Type B pancreatic cell (in vitro differentiated cells): ENCODE data around the gene GFRA4. TPM values are rescaled to one million over a fixed set of nuclear protein-coding genes. Genes with fewer than 3 reads are reported as not detected.

Source experiments
- DNase-seq: peaks from one replicate; pipeline ENCODE4 v3.0.0; 2021; ENCODE audit warnings: mixed read lengths; ENCODE audit not compliant: unreplicated experiment; ENCODE audit errors: extremely low spot score
- H3K27ac Mint-ChIP-seq: 2 replicates; pipeline ENCODE4 v1.8.0; 2021; ENCODE audit warnings: mild to moderate bottlenecking, mixed read lengths
- H3K27me3 Mint-ChIP-seq: 2 replicates; pipeline ENCODE4 v1.8.0; 2021; ENCODE audit warnings: mixed read lengths
- H3K36me3 Mint-ChIP-seq: 2 replicates; pipeline ENCODE4 v1.8.0; 2021; ENCODE audit warnings: mixed read lengths
- H3K4me1 Mint-ChIP-seq: one replicate; pipeline ENCODE4 v1.8.0; 2021; ENCODE audit warnings: mixed read lengths; ENCODE audit not compliant: unreplicated experiment
- H3K4me3 Mint-ChIP-seq: 2 replicates; pipeline ENCODE4 v1.8.0; 2021; ENCODE audit warnings: mild to moderate bottlenecking, mixed read lengths
- H3K9me3 Mint-ChIP-seq: 2 replicates; pipeline ENCODE4 v1.8.0; 2021; ENCODE audit warnings: mixed read lengths
- total RNA-seq: library from RNA; stranded (reverse); gene quantifications from 2 replicates; pipeline ENCODE4 v1.2.1, GENCODE V29; 2021; ENCODE audit warnings: low replicate concordance
- TF ChIP-seq, protein P1 (sequence below): fragments of 200-600 bp; sonication (generic); conservative IDR thresholded peaks from 2 replicates; pipeline ENCODE4 v1.5.0; 2021; ENCODE audit warnings: antibody characterized with exemption, mild to moderate bottlenecking

Gene GFRA4
- total RNA-seq, 1 donor from 2014 or later = not detected

DNA sequence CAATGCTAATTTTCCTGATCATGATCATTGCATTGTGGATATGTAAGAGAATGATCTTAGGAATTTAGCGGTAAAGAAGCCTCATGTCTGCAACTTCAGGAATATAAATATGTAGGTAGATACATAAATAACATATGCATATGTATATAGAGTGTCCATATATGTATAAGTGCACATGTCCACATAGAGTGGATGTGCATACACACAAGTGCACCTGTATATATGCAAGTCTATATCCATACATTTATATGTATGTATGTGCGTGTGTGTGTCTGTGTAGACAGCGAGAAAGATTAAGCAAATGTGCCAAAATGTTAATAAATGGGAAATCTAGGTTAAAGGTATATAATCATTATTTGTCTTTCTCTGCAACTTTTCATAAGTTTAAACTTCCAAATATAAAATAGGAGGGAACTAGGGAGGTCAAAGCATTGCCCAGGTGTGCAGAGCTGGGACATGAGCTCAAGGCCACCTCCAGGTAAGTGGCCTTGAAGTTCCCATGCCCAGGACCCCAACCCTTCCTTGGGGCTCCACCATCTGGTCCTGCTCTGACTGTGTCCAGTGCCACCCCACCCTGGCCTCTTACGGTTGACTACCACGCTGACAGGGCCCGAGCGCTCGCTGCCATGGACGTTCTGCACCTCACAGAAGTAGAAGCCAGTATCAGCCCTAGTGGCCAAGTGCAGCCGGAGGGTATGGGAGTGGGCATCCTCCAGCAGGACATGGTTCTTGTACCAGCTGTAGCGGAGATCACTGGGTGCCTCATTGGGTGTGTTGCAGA, 39.6 kb upstream of the GFRA4 start:
- no peak for DNase-seq
- Mint-ChIP-seq H3K27me3 (peaks cover 8% of the 10 kb centered on the region), H3K9me3 (no peaks in the 10 kb centered on the region), H3K27ac (no peak overlapping the region), H3K4me1 (no peaks in the 10 kb centered on the region), H3K4me3 (no peak overlapping the region), H3K36me3 (no peaks in the 10 kb centered on the region)
- TF ChIP-seq, protein P1, sequence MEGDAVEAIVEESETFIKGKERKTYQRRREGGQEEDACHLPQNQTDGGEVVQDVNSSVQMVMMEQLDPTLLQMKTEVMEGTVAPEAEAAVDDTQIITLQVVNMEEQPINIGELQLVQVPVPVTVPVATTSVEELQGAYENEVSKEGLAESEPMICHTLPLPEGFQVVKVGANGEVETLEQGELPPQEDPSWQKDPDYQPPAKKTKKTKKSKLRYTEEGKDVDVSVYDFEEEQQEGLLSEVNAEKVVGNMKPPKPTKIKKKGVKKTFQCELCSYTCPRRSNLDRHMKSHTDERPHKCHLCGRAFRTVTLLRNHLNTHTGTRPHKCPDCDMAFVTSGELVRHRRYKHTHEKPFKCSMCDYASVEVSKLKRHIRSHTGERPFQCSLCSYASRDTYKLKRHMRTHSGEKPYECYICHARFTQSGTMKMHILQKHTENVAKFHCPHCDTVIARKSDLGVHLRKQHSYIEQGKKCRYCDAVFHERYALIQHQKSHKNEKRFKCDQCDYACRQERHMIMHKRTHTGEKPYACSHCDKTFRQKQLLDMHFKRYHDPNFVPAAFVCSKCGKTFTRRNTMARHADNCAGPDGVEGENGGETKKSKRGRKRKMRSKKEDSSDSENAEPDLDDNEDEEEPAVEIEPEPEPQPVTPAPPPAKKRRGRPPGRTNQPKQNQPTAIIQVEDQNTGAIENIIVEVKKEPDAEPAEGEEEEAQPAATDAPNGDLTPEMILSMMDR = no peak

DNA sequence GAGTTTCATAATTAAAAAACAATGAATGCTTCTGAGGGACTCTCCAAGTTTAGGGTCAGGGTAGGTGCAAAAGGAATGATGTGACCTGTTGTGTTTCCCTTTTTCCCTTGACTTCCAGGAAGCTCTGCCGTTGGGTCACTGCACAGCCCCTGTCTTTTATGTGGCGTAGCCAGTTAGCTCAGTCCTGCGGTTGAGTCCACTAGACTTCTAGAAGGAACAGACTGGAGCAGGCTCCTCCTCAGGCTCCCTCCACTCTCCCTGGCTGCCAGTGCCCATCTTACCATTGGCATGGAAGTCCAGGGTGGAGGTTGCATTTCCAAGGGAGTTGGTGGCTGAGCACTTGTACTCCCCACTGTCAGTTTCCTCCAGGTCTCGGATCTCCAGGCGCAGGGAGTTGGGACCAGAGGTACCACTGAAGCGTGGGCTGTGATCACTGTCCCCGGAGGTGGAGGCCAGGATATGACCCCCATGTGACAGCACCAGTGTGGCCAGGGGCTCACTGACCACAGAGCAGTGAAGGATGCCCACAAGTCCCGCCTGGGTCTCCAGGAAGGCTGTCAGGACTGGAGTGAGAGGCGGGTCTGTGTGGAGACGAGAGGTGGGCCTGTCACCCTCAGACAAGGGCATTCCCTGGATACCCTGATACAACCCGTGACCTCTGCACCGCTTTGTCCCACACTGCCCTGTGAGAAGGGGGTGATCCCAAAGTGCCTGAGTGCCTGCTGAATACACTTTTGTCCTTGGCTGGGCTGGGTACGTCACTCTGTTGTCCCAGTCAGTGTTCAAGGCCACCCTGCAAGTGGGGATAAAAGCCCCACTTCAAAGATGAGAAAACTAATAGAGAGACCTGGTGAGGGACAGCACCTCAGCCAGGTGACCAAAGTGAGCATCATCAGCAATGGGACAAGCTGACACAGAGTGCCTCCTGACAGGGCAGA, 38.1 kb upstream of the GFRA4 start:
- no peak overlapping the region for H3K27ac Mint-ChIP-seq
- no peak for DNase-seq
- H3K9me3 Mint-ChIP-seq = no peaks in the 10 kb centered on the region
- TF ChIP-seq, protein P1 = no peak
- H3K4me1 Mint-ChIP-seq = no peaks in the 10 kb centered on the region
- no peaks in the 10 kb centered on the region for H3K36me3 Mint-ChIP-seq
- peaks cover 5% of the 10 kb centered on the region for H3K27me3 Mint-ChIP-seq
- H3K4me3 Mint-ChIP-seq = no peak overlapping the region

DNA sequence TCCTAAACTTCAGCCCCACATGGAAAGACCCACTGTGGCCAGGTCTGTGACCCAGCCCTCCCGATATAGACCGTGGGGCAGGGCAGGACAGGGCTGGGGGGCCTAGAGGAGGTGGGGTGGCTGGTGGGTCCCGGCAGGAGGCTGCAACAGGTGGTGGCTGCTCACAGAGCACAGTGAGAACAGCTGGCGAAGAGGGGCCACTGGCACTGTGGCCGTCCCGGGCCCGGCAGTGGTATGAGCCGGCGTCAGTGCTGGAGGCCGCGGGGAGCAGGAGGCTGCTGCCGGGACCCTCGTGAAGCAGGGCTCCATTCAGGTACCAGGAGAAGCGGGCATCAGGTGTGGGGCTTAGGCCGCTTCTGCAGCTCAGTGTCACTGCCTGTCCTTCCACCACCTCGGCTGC, 35.8 kb upstream of the GFRA4 start:
- no peak for DNase-seq

DNA sequence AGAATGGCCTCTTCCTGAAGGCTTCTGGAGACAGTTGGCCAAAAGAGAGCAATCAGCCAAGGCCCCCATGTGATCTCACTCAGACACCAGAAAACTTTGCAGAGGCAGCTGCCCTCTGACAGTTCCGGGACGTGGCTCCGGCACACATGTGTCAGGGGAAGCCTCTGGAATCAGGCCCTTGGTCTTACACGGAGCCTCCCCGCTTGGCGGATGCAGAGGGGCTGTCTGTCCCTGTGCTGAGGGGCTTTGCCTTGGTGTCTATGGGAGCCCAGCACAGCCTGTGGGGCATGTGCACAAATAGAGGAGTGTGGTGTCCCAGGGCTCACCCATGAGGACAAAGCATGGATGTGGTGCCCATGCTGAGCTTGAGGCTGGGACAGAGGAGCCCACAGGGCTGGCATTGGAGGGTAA, 35.4 kb upstream of the GFRA4 start:
- TF ChIP-seq, protein P1 = no peak
- Mint-ChIP-seq H3K36me3 (no peaks in the 10 kb centered on the region), H3K4me3 (no peak overlapping the region), H3K4me1 (no peaks in the 10 kb centered on the region), H3K27ac (no peak overlapping the region), H3K27me3 (peaks cover 5% of the 10 kb centered on the region), H3K9me3 (no peaks in the 10 kb centered on the region)
- no peak for DNase-seq

More for the DNA sequence above, 35.8 kb upstream of the GFRA4 start:
- Mint-ChIP-seq H3K4me1 (no peaks in the 10 kb centered on the region), H3K36me3 (no peaks in the 10 kb centered on the region), H3K9me3 (no peaks in the 10 kb centered on the region), H3K27me3 (peaks cover 5% of the 10 kb centered on the region), H3K4me3 (no peak overlapping the region), H3K27ac (no peak overlapping the region)
- TF ChIP-seq, protein P1 = no peak

DNA sequence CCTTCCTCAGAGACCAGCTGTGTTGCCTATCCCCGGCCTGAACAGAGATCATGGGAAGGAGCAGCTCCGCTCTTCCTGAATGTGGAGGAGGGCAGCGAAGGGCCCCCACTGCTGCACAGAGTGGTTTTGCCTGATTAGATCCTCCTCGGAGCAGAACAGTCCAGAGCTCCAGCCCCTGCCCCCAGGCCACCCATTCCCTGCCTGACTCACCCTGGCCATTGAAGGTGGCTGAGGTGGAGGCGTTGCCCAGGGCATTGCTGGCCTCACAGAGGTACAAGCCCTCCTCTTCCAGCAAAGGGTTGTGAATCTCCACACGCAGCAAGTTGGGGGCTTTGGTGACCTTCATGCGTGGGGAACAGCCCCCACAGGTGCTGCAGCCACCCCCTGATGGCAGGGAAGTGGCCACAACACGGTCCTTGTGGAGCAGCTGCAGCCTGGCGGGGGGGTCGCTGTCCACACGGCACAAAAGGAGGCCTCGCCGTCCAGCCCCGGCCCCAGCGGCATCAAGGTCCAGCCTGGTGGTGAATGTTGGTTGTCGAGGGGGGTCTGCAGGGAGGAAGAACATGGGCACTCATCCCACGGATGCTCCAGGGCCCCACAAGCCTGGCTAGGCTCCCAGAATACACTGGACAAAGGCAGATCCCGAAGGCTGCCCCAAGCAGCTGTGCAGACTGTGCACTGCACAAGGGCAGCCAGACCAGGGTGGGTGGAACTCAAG, 34.5 kb upstream of the GFRA4 start:
- H3K4me1 Mint-ChIP-seq = no peaks in the 10 kb centered on the region
- H3K36me3 Mint-ChIP-seq = no peaks in the 10 kb centered on the region

More for the DNA sequence above, 34.5 kb upstream of the GFRA4 start:
- peaks cover 5% of the 10 kb centered on the region for H3K27me3 Mint-ChIP-seq
- TF ChIP-seq, protein P1 = no peak
- no peaks in the 10 kb centered on the region for H3K9me3 Mint-ChIP-seq
- no peak overlapping the region for H3K4me3 Mint-ChIP-seq
- DNase-seq = no peak
- no peak overlapping the region for H3K27ac Mint-ChIP-seq
